HUES6 (cell line): Measurements from ENCODE around the gene STOML1.
A peak's percentile ranks its signal among the peaks of the same experiment; 100 is the strongest.
"Not testable (repeated sequence)": the region's sequence is repeated elsewhere in the genome, so short reads cannot be mapped to it uniquely, and the experiment has no call there.

Experiments
- H3K27ac ChIP-seq: 2 replicates; pipeline ENCODE4 v1.7.0; 2013; ENCODE audit warnings: low read depth, mild to moderate bottlenecking, low read length, inconsistent platforms
- H3K27me3 ChIP-seq: 2 replicates; pipeline ENCODE4 v1.6.1; 2013; ENCODE audit warnings: low read length; ENCODE audit not compliant: control insufficient read depth, insufficient read depth
- H3K36me3 ChIP-seq: 2 replicates; pipeline ENCODE4 v1.6.1; 2013; ENCODE audit warnings: low read length; ENCODE audit not compliant: control insufficient read depth, insufficient read depth
- H3K4me1 ChIP-seq: 2 replicates; pipeline ENCODE4 v1.6.1; 2013; ENCODE audit warnings: low read length; ENCODE audit not compliant: control insufficient read depth, insufficient read depth
- H3K4me3 ChIP-seq: 2 replicates; pipeline ENCODE4 v1.5.1; 2013; ENCODE audit warnings: low read depth, low read length
- H3K9ac ChIP-seq: one replicate; pipeline ENCODE4 v1.6.1; 2013; ENCODE audit warnings: mild to moderate bottlenecking, low read length
- H3K9me3 ChIP-seq: 2 replicates; pipeline ENCODE4 v1.6.1; 2013; ENCODE audit warnings: low read depth, low read length; ENCODE audit not compliant: control insufficient read depth, insufficient read depth

The STOML1 gene

DNA sequence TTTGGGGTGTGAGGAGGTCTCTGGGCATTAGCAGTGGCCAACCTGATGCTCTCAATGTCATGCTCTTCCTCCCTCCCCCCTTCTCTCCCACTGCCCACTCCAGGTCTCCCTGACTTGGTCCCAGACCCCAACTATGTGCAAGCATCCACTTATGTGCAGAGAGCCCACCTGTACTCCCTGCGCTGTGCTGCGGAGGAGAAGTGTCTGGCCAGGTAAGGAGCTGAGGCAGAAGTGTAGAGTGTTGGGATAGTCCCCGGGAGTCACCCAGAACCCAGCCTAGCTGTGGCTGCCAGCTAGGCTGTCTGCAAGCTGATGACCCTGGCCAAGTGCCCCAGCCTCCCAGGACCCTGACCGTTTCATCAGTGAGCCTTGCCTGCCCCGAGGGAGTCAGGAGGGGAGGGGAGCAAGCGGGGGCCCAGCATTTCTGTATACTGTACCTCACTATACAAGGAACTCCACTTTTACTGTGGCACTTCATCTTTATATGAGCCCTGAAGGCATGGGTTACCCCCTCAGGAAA lies 49.3 kb downstream of the STOML1 start:
- Histone ChIP-seq H3K27me3 (no peaks in the 10 kb centered on the region), H3K9ac (no peak overlapping the region), H3K27ac (no peak overlapping the region)

DNA sequence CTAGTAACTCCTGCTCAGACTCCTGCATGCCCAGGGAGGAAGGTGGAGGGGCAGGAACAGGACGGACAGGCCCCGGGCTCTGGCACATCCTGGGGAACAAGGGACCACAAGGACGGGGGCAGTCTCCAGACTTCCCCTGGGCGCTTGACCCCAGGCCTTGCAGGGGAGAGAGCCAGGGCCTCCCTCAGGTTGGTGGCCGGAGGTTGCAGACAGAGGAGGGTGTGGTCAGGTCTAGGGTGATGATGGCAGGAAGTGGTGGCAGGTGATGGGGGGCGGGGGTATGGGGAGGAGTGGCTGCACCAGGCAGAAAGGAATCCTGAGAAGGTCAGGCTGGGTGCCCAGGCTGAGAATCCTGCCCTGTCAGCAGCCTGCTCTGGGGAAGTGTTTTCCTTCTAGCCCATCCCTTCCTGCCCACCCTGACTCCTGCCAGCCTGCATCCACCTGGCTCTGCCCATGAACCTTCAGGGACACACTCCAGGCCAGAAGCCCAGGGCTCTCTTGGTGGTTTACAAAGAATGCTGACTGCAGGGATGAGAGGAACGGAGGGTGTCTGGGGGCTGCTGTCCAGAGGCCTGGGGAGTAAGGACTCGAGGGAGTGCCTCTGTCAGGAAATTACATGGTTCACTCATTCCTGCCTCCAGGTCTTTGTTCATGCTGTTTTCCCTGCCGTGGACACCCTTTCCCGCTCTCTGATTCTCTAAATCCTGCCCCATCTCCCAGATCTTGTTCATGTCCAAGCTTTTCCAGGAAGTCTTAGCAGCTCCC lies 50.0 kb downstream of the STOML1 start:
- H3K27ac ChIP-seq = no peak overlapping the region
- H3K36me3 ChIP-seq = peaks cover 1% of the 10 kb centered on the region; the same call in 1 of the 2 replicates

More for the DNA sequence above, 49.3 kb downstream of the STOML1 start:
- H3K4me3 ChIP-seq = no peak overlapping the region
- no peaks in the 10 kb centered on the region for H3K9me3 ChIP-seq
- peaks cover 3% of the 10 kb centered on the region; the same call in 1 of the 2 replicates for H3K36me3 ChIP-seq
- H3K4me1 ChIP-seq = peaks cover 27% of the 10 kb centered on the region; the same call in 1 of the 2 replicates

DNA sequence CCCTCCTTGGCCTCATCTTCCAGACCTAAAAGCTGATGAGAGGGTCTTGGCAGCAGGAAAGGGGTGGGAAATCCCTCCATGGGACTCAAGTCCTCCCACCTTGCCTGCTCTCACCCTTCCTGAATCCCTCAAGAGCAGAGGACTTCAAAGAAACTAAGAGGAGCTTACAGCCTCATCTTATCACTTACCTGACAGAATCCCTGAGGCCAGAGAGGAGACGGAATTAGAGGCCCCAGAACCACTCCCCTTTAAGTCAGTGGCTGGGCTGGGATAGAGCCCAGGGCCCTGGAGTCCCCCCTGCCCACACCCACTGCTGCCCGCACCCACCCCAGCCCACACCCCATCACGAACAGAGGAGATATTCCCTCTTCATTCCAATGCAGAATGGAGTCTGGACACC lies 50.6 kb downstream of the STOML1 start:
- Histone ChIP-seq H3K27me3 (no peaks in the 10 kb centered on the region), H3K9ac (peak overlapping the region; percentile 19), H3K36me3 (no peaks in the 10 kb centered on the region), H3K4me3 (no peak overlapping the region), H3K4me1 (peaks cover 30% of the 10 kb centered on the region; the same call in 1 of the 2 replicates), H3K27ac (no peak overlapping the region), H3K9me3 (no peaks in the 10 kb centered on the region)

More for the DNA sequence above, 50.0 kb downstream of the STOML1 start:
- Histone ChIP-seq H3K4me1 (peaks cover 27% of the 10 kb centered on the region; the same call in 1 of the 2 replicates), H3K9me3 (no peaks in the 10 kb centered on the region), H3K9ac (no peak overlapping the region), H3K27me3 (no peaks in the 10 kb centered on the region), H3K4me3 (no peak overlapping the region)

DNA sequence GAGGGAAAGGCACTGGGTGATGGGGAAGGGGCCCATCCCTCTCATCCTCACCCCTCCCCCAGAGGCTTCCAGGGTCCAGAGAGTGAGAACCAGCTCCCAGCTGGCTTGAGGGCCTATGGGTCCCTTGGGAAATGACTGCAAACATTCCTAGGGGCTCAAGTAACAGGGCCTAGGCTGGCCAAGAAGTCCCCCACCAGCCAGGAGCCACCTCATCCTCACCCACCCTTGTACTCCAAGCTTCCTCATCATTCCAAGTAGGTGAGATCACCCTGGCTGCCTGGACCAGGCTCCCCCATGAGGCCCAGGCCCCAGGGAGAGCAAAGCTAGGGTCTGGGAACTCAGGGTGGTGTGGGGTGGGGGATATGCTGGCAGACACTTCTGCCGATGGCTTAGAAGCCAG lies 51.1 kb downstream of the STOML1 start:
- Histone ChIP-seq H3K9me3 (no peaks in the 10 kb centered on the region), H3K36me3 (no peaks in the 10 kb centered on the region), H3K4me3 (no peak overlapping the region), H3K27ac (no peak overlapping the region), H3K9ac (peak overlapping the region; percentile 19), H3K27me3 (no peaks in the 10 kb centered on the region), H3K4me1 (peaks cover 34% of the 10 kb centered on the region)

DNA sequence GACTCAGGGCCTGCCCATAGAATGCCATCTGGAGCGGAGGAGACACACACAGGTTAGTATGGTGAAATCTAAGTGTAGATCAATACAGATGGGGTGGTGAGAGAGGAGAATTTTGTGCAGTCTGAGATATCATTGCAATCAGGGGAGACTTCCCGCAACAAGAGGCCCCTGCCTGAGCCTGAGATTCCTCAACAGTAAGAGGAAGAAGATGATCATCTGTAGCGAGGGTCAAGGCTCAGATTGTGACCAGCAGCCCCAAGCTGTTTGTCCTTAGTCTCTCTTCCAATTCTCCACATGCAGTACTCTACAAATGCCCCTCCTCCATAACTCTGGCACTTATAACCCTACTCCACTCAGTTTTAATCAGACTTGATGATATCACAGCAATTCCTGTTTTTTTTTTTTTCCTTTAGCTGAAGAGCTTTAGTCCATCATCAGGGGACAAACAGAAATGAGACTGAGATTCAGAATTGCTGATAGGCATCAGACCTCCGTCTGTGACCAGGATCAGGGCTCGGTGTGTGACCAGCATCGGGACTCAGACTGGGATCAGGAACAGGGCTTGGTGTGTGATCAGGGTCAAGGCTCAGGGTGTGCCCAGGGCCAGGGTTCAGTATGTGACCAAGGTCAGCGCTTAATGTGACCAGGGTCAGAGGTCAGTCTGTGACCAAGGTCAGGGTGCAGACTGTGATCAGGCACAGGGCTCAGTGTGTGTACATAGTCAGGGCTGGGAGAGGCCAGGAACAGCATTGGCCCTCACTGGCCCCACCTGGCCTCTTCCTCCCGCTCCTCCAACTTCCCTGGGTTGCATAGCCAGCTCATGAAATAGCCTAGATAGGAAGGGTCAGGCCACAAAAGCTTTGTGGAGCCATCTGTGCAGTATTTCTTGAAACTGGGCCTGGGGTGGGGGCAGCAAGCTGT lies 51.8 kb downstream of the STOML1 start:
- Histone ChIP-seq H3K9ac (no peak overlapping the region), H3K27me3 (no peaks in the 10 kb centered on the region), H3K36me3 (no peaks in the 10 kb centered on the region), H3K9me3 (no peaks in the 10 kb centered on the region), H3K27ac (no peak overlapping the region), H3K4me1 (peaks cover 41% of the 10 kb centered on the region), H3K4me3 (no peak overlapping the region)

DNA sequence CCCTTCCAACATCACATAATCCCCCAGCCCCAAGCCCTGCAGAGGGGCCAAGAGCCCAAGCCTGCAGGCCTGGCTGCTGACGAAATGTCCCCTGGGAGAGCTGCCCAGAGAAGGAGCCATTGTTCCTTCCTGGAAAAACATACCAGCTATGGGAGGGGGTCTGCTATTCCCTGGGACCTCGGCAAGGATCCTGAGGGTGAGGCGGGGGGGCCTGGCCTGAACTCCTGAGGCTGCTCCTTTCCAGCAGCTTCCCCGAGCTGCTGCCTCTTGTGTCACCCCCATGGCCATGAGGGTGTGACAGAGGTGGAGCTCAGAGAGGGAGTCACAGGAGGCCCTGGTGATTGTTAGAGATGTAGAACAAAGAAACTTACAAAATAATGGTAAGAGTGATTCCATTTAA lies 53.0 kb downstream of the STOML1 start:
- Histone ChIP-seq H3K36me3 (no peaks in the 10 kb centered on the region), H3K27ac (no peak overlapping the region), H3K4me1 (peaks cover 42% of the 10 kb centered on the region), H3K27me3 (no peaks in the 10 kb centered on the region), H3K9me3 (no peaks in the 10 kb centered on the region), H3K9ac (no peak overlapping the region), H3K4me3 (no peak overlapping the region)

DNA sequence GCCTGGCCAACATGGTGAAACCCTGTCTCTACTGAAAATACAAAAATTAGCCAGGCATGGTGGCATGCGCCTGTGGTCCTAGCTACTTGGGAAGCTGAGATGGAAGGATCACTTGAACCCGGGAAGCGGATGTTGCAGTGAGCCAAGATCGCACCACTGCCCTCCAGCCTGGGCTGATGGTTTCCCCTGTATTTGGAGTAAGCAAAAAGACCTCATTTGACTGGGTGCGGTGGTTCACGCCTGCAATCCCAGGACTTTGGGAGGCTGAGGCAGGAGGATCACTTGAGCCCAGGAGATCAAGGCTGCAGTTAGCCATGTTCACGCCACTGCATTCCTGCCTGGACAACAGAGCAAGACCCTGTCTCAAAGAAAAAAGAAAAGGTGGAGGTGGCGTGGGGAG lies 53.6 kb downstream of the STOML1 start:
- peaks cover 39% of the 10 kb centered on the region for H3K4me1 ChIP-seq
- H3K27ac ChIP-seq = not testable (repeated sequence)

DNA sequence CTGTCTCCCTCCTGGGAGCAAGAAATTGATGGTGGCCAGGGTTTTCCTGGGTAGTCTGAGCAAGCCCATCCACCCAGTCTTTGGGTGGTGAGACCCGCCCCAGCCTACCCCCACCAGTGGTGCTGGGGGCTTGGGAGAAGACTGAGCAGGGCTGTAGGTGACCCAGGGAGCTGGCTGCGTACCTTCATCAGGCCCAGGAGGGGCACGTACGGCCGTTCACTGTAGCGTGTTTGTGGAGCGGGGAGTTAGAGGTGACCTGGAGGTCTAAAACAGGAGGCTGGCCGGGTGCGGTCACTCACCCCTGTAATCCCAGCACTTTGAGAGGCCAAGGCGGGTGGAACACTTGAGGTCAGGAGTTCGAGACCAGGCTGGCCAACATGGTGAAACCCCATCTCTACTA lies 54.4 kb downstream of the STOML1 start:
- H3K27me3 ChIP-seq = no peaks in the 10 kb centered on the region
- H3K4me3 ChIP-seq = no peak overlapping the region
- H3K9me3 ChIP-seq = no peaks in the 10 kb centered on the region
- peaks cover 39% of the 10 kb centered on the region for H3K4me1 ChIP-seq
- H3K27ac ChIP-seq = no peak overlapping the region
- H3K36me3 ChIP-seq = no peaks in the 10 kb centered on the region
- no peak overlapping the region for H3K9ac ChIP-seq

More for the DNA sequence above, 53.6 kb downstream of the STOML1 start:
- H3K9me3 ChIP-seq, H3K36me3 ChIP-seq, H3K9ac ChIP-seq, H3K4me3 ChIP-seq, H3K27me3 ChIP-seq: not testable (repeated sequence)

DNA sequence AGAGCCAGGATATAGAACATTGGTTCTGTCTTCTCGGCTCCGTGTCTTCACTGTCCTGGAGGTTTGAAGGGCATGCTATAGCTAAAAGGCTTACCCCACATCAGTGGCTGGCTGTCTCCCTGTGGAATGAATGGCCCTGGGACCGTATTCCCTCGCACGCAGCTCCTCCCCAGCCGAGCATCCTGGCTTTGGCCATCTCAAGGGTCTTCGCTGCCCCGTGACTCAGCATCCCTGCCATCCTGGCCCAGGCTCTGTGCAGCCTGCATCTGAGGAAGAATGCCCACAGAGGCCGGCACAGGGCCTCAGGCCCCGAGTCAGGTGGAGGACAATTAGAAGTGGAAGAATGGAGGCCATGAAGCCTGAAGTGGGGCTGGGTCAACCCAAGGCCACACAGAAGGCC lies 54.8 kb downstream of the STOML1 start:
- no peaks in the 10 kb centered on the region for H3K9me3 ChIP-seq
- no peak overlapping the region for H3K27ac ChIP-seq
- H3K27me3 ChIP-seq = no peaks in the 10 kb centered on the region
- H3K4me3 ChIP-seq = no peak overlapping the region
- peaks cover 39% of the 10 kb centered on the region for H3K4me1 ChIP-seq
- no peak overlapping the region for H3K9ac ChIP-seq
- H3K36me3 ChIP-seq = no peaks in the 10 kb centered on the region

DNA sequence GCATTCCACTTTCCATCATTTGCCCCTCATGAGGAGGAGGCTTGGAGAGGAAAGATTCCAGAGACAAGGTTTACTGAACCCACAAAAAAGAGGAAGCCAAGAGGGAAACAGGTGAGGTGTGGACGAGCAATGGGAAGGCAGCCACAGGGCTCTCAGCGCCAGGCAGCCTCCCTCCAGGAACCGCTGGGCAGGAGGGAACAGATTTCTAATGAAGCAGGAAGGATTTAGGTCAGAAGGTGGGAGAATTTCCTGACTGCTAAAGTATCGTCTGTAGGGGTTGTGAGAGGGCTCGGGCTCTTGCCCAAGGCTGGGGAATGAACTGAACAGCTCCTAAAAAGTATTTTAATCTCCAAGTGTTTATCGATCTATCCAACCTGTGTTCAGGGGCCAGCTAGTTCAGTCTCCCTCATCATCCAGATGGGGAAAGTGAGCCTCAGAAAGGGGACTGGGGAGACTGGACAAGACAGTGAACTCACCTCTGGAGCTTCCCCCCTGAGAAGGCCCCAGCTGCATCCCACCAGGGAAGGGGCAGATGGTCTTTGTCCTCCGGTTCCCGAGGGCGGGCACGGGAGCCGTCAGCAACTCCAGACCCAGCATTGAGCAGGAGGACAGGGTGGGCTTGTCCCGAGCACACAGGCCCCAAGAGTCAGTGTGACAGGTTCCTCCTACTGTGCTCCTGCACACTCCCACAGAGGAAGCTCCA lies 55.4 kb downstream of the STOML1 start:
- Histone ChIP-seq H3K27me3 (no peaks in the 10 kb centered on the region), H3K9ac (no peak overlapping the region), H3K27ac (no peak overlapping the region), H3K9me3 (no peaks in the 10 kb centered on the region), H3K4me1 (peaks cover 33% of the 10 kb centered on the region), H3K4me3 (no peak overlapping the region), H3K36me3 (no peaks in the 10 kb centered on the region)
